ENCODE results near the gene CRYBB2. TPM values are rescaled to one million over a fixed set of nuclear protein-coding genes. Genes with fewer than 3 reads are reported as not detected.
"Not testable (repeated sequence)": the region's sequence is repeated elsewhere in the genome, so short reads cannot be mapped to it uniquely, and the experiment has no call there.

CRYBB2 gene
- total and polyA plus RNA-seq, 8 donors, result 0.53 to 0.92 TPM; not detected in 6

GRCh38 chr22:25237503-25237902, 18.1 kb downstream of the CRYBB2 start:
- peaks cover 0 to 6% (median 6%) of the 10 kb centered on the region in 4 donors for H3K4me1 ChIP-seq
- peaks cover 0 to 57% (median 29%) of the 10 kb centered on the region in 3 donors for H3K27me3 ChIP-seq
- no peak for DNase-seq
- no peak overlapping the region for H3K27ac ChIP-seq
- no peak overlapping the region for H3K4me3 ChIP-seq
- no peaks in the 10 kb centered on the region for H3K9me3 ChIP-seq
- TF ChIP-seq EP300 (IDR thresholded peaks at IDR 0.05), result no peak
- TF ChIP-seq POLR2A (IDR thresholded peaks at IDR 0.05), result no peak
- no peak for TF ChIP-seq CTCF (IDR thresholded peaks at IDR 0.05)
- no peak for TF ChIP-seq POLR2AphosphoS5 (IDR thresholded peaks at IDR 0.05)
- 60 to 90% (median 80%) methylated on average over 4 of the region's 4 CpGs for WGBS, 5 donors
- no peaks in the 10 kb centered on the region for H3K36me3 ChIP-seq
- intact Hi-C loops (cut with DNase I; ENCODE audit: low total_unique reads), result loop anchor here (10.0 kb wide), 1 partner anchor 97 kb away; no protein-coding TSS in a partner anchor

- WGBS, 5 donors, result 64 to 71% (median 66%) methylated on average over 8 to 9 of the region's 9 CpGs
- H3K4me1 ChIP-seq, H3K36me3 ChIP-seq, H3K27ac ChIP-seq, H3K9me3 ChIP-seq, H3K4me3 ChIP-seq, DNase-seq: not testable (repeated sequence)
- intact Hi-C loops (cut with DNase I; ENCODE audit: low total_unique reads), result loop anchor here (10.0 kb wide), 1 partner anchor 97 kb away; no protein-coding TSS in a partner anchor
- peaks cover 0 to 52% (median 29%) of the 10 kb centered on the region in 3 donors for H3K27me3 ChIP-seq
Observed at GRCh38 chr22:25238058-25238457, 18.6 kb downstream of the CRYBB2 start.

GRCh38 chr22:25255169-25255568, 35.7 kb downstream of the CRYBB2 start:
- DNase-seq; H3K4me3 ChIP-seq; H3K27ac ChIP-seq; H3K4me1 ChIP-seq; H3K9me3 ChIP-seq; H3K36me3 ChIP-seq; intact Hi-C loops (cut with DNase I; ENCODE audit: low total_unique reads); H3K27me3 ChIP-seq: not testable (repeated sequence)
- WGBS, 5 donors, result 52 to 68% (median 60%) methylated on average over 1 of the region's 1 CpG

GRCh38 chr22:25267567-25267966, 48.1 kb downstream of the CRYBB2 start:
- H3K4me1 ChIP-seq; H3K27ac ChIP-seq; H3K4me3 ChIP-seq; intact Hi-C loops (cut with DNase I; ENCODE audit: low total_unique reads); H3K36me3 ChIP-seq; DNase-seq: not testable (repeated sequence)
- 63 to 83% (median 79%) methylated on average over 4 of the region's 4 CpGs for WGBS, 5 donors
- Histone ChIP-seq H3K27me3 (peaks cover 0 to 12% (median 0%) of the 10 kb centered on the region in 3 donors), H3K9me3 (peaks cover 5 to 25% (median 10%) of the 10 kb centered on the region in 4 donors)

GRCh38 chr22:25268902-25269301, 49.5 kb downstream of the CRYBB2 start:
- intact Hi-C loops (cut with DNase I; ENCODE audit: low total_unique reads); H3K4me3 ChIP-seq; DNase-seq; H3K36me3 ChIP-seq; H3K27ac ChIP-seq; H3K4me1 ChIP-seq: not testable (repeated sequence)
- WGBS, 5 donors, result 67 to 90% (median 79%) methylated on average over 1 of the region's 1 CpG
- Histone ChIP-seq H3K9me3 (peaks cover 5 to 25% (median 10%) of the 10 kb centered on the region in 4 donors), H3K27me3 (peaks cover 0 to 12% (median 7%) of the 10 kb centered on the region in 3 donors)

- H3K27ac ChIP-seq; DNase-seq; H3K4me3 ChIP-seq; intact Hi-C loops (cut with DNase I; ENCODE audit: low total_unique reads); H3K4me1 ChIP-seq; H3K36me3 ChIP-seq: not testable (repeated sequence)
- Histone ChIP-seq H3K9me3 (peaks cover 5 to 20% (median 10%) of the 10 kb centered on the region in 4 donors), H3K27me3 (peaks cover 0 to 12% (median 10%) of the 10 kb centered on the region in 3 donors)
- WGBS, 5 donors, result 19 to 46% (median 29%) methylated on average over 2 of the region's 2 CpGs; no CpG with 5 or more reads in 1 of the 5 donors
Observed at GRCh38 chr22:25270061-25270460, 50.6 kb downstream of the CRYBB2 start.

- intact Hi-C loops (cut with DNase I; ENCODE audit: low total_unique reads); DNase-seq; H3K4me1 ChIP-seq; H3K36me3 ChIP-seq; H3K27ac ChIP-seq; H3K4me3 ChIP-seq: not testable (repeated sequence)
- H3K27me3 ChIP-seq, result peaks cover 0 to 24% (median 12%) of the 10 kb centered on the region in 3 donors
- peaks cover 5 to 12% (median 9%) of the 10 kb centered on the region in 4 donors for H3K9me3 ChIP-seq
- 66 to 80% (median 73%) methylated on average over 4 of the region's 4 CpGs for WGBS, 5 donors
Observed at GRCh38 chr22:25273231-25273630, 53.8 kb downstream of the CRYBB2 start.

- H3K9me3 ChIP-seq; intact Hi-C loops (cut with DNase I; ENCODE audit: low total_unique reads); DNase-seq; H3K27ac ChIP-seq; H3K4me3 ChIP-seq; H3K36me3 ChIP-seq; H3K4me1 ChIP-seq: not testable (repeated sequence)
- 84 to 93% (median 89%) methylated on average over 3 of the region's 3 CpGs for WGBS, 5 donors
- peaks cover 0 to 27% (median 11%) of the 10 kb centered on the region in 3 donors for H3K27me3 ChIP-seq
Observed at GRCh38 chr22:25273928-25274327, 54.5 kb downstream of the CRYBB2 start.

GRCh38 chr22:25280118-25280517, 60.7 kb downstream of the CRYBB2 start:
- H3K4me3 ChIP-seq; DNase-seq; H3K9me3 ChIP-seq; H3K36me3 ChIP-seq; H3K27ac ChIP-seq; intact Hi-C loops (cut with DNase I; ENCODE audit: low total_unique reads): not testable (repeated sequence)
- H3K27me3 ChIP-seq, result peaks cover 10 to 75% (median 45%) of the 10 kb centered on the region in 3 donors
- peaks cover 7 to 12% (median 10%) of the 10 kb centered on the region in 4 donors for H3K4me1 ChIP-seq
- WGBS, 5 donors, result 56 to 83% (median 60%) methylated on average over 2 of the region's 2 CpGs
